ENCODE measurements around the gene TMEM80. TPM values are rescaled to one million over a fixed set of nuclear protein-coding genes. Genes with fewer than 3 reads are reported as not detected.

The TMEM80 gene
- total RNA-seq, 4 donors from 2014 or later = 19.3 to 121 (median 41.8) TPM

GRCh38 chr11:724778-725386 lies 29.3 kb downstream of the TMEM80 start:
- H3K9me3 ChIP-seq = no peaks in the 10 kb centered on the region
- H3K4me3 ChIP-seq = no peak overlapping the region
- no peak for DNase-seq
- no peak for TF ChIP-seq POLR2A (IDR thresholded peaks at IDR 0.05)
- no peak for TF ChIP-seq POLR2AphosphoS5 (IDR thresholded peaks at IDR 0.05)
- TF ChIP-seq, protein P1, sequence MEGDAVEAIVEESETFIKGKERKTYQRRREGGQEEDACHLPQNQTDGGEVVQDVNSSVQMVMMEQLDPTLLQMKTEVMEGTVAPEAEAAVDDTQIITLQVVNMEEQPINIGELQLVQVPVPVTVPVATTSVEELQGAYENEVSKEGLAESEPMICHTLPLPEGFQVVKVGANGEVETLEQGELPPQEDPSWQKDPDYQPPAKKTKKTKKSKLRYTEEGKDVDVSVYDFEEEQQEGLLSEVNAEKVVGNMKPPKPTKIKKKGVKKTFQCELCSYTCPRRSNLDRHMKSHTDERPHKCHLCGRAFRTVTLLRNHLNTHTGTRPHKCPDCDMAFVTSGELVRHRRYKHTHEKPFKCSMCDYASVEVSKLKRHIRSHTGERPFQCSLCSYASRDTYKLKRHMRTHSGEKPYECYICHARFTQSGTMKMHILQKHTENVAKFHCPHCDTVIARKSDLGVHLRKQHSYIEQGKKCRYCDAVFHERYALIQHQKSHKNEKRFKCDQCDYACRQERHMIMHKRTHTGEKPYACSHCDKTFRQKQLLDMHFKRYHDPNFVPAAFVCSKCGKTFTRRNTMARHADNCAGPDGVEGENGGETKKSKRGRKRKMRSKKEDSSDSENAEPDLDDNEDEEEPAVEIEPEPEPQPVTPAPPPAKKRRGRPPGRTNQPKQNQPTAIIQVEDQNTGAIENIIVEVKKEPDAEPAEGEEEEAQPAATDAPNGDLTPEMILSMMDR (IDR thresholded peaks at IDR 0.05) = no peak
- no peak for TF ChIP-seq EP300 (IDR thresholded peaks at IDR 0.05; ENCODE audit: low read depth)
- in situ Hi-C loops (cut with MboI; ENCODE audit: low pct_ligation_motif_present in 1 of 4, low pct_unique_long_range_greater_than_20kb in 1 of 4, low sequenced_read_pairs in 3 of 4) (loop anchor here in 1 of 4 donors (10.0 kb wide), 1 partner anchor 60 kb away; no protein-coding TSS in a partner anchor), intact Hi-C loops (cut with DNase I; ENCODE audit: low total_unique reads) (loop anchor here (5.0 kb wide), 1 partner anchor 168 kb away; no protein-coding TSS in a partner anchor)
- H3K27ac ChIP-seq = no peak overlapping the region
- H3K36me3 ChIP-seq = no peaks in the 10 kb centered on the region
- H3K4me1 ChIP-seq = peaks cover 14 to 56% (median 47%) of the 10 kb centered on the region in 4 donors
- 86% methylated on average over 17 of the region's 18 CpGs; no CpG with 5 or more reads in 1 of the 2 donors for WGBS, 2 donors (ENCODE audit: low coverage in 1 of 2)
- peaks cover 63% of the 10 kb centered on the region for H3K27me3 ChIP-seq

DNA sequence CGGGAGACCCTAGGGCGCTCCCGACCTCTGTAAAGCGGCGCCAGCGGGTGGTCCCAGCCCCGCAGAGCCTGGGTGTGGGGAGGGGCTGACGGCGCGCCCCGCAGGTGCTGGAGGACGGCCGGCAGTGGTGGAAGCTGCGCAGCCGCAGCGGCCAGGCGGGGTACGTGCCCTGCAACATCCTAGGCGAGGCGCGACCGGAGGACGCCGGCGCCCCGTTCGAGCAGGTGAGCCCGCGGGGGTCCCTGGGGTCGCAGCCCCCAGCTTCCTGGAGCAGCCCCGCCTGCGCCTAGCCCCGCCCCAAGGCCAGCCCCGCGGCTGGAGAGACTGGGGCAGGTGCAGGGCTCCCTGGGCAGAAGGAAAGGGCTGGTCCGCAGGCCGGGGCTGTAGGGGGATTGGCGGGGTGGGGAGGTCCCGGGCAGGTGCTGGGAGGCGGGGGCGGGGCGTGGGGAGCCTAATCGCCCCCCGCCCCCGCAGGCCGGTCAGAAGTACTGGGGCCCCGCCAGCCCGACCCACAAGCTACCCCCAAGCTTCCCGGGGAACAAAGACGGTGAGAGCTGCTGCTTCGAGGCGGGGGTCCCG lies 30.1 kb downstream of the TMEM80 start:
- Histone ChIP-seq H3K27me3 (peaks cover 64% of the 10 kb centered on the region), H3K4me3 (peak overlapping the region in 3 of 4 donors; percentile 4 to 39 (median 22)), H3K27ac (peak overlapping the region; percentile 63 to 73 (median 70)), H3K9me3 (no peaks in the 10 kb centered on the region), H3K4me1 (peaks cover 14 to 53% (median 40%) of the 10 kb centered on the region in 4 donors), H3K36me3 (no peaks in the 10 kb centered on the region)
- DNase-seq = no peak
- in situ Hi-C loops (cut with MboI; ENCODE audit: low pct_ligation_motif_present in 1 of 4, low pct_unique_long_range_greater_than_20kb in 1 of 4, low sequenced_read_pairs in 3 of 4) (loop anchor here in 1 of 4 donors (10.0 kb wide), 1 partner anchor 61 kb away; no protein-coding TSS in a partner anchor), intact Hi-C loops (cut with DNase I; ENCODE audit: low total_unique reads) (no loop called here)
- WGBS, 2 donors (ENCODE audit: low coverage in 1 of 2) = 19% methylated on average over 35 of the region's 53 CpGs; no CpG with 5 or more reads in 1 of the 2 donors
- TF ChIP-seq, protein P1 (IDR thresholded peaks at IDR 0.05) = no peak
- TF ChIP-seq POLR2AphosphoS5 (IDR thresholded peaks at IDR 0.05) (no peak), POLR2A (IDR thresholded peaks at IDR 0.05) (no peak), EP300 (IDR thresholded peaks at IDR 0.05; ENCODE audit: low read depth) (no peak)

GRCh38 chr11:726278-727220 lies 30.9 kb downstream of the TMEM80 start:
- Histone ChIP-seq H3K36me3 (no peaks in the 10 kb centered on the region), H3K4me1 (peaks cover 8 to 45% (median 32%) of the 10 kb centered on the region in 4 donors), H3K27me3 (peaks cover 64% of the 10 kb centered on the region), H3K9me3 (no peaks in the 10 kb centered on the region), H3K27ac (peak overlapping the region; percentile 63 to 73 (median 70)), H3K4me3 (peak overlapping the region in 2 of 4 donors; percentile 22 to 39)
- in situ Hi-C loops (cut with MboI; ENCODE audit: low pct_ligation_motif_present in 1 of 4, low pct_unique_long_range_greater_than_20kb in 1 of 4, low sequenced_read_pairs in 3 of 4) = loop anchor here in 1 of 4 donors (10.0 kb wide), 1 partner anchor 62 kb away; no protein-coding TSS in a partner anchor
- 44% methylated on average over 19 of the region's 61 CpGs; no CpG with 5 or more reads in 1 of the 2 donors for WGBS, 2 donors (ENCODE audit: low coverage in 1 of 2)
- DNase-seq = peak; percentile 77
- intact Hi-C loops (cut with DNase I; ENCODE audit: low total_unique reads) = no loop called here
- TF ChIP-seq, protein P1 (IDR thresholded peaks at IDR 0.05) = no peak
- TF ChIP-seq POLR2A (IDR thresholded peaks at IDR 0.05) = no peak
- TF ChIP-seq POLR2AphosphoS5 (IDR thresholded peaks at IDR 0.05) = peak in 1 of 3 donors; percentile 23
